Embryonic facial prominence (tissue), 1 donor: ENCODE results near the gene AFG1L.
"Not testable (repeated sequence)": the region's sequence is repeated elsewhere in the genome, so short reads cannot be mapped to it uniquely, and the experiment has no call there.

ENCODE experiments used
- DNase-seq: peaks from one replicate; pipeline ENCODE4 v3.0.0-alpha.2; 2016; ENCODE audit errors: extremely low spot score

Gene AFG1L

DNA sequence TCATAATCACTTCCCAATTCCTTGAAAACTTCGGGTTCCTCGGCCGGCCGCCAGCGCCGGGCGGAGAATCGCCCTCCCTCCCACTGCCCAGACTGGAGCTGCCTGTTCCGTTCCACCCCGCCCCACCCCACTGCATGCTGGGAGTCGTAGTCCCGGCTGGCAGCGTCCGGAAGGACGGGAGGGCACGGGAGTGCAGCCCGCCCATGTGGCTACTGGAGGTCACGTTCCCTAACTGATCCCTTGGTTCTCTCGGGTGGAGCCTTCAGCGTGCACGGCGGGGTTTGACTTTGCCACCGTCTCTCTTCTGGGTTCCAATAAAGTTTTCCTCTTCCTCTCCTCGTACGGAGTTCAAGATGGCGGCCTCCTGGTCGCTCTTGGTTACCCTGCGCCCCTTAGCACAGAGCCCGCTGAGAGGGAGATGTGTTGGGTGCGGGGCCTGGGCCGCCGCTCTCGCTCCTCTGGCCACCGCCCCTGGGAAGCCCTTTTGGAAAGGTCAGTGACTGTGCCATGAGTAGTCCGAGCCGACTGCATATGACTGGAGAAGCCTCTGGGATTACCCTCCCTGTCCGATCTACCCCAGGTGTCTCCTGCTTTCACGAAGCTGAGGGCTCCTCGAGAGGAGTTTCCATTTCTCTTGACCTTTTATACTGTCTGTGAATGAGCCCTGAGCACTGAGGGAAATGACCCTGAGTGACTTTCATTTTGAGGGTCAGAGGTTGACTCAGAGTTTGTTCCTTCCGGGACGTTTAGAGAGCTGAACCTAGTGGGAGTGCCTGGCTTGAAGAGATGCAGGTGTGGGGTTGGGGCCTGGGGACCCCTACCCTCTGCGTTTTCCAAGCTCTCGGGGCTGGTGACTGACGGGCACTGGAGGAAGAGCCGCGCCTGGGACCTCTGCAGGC is at the start of gene AFG1L:
Gene AFG1L (plus strand): TSS at position 328 of the 899 bp plus-strand sequence. CDS start 26 bp downstream, at position 354.
- peak; percentile 75 for DNase-seq

DNA sequence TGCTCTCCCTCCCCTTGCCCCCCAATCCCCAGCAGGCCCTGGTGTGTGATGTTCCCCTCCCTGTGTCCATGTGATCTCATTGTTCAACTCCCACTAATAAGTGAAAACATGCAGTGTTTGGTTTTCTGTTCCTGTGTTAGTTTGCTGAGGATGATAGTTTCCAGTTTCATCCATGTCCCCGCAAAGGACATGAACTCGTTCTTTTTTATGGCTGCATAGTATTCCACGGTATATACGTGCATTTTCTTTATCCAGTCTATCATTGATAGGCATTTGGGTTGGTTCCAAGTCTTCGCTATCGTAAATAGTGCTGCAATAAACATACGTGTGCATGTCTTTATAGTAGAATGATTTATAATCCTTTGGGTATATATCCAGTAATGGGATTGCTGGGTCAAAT is 49.8 kb upstream of the AFG1L start:
- not testable (repeated sequence) for DNase-seq

DNA sequence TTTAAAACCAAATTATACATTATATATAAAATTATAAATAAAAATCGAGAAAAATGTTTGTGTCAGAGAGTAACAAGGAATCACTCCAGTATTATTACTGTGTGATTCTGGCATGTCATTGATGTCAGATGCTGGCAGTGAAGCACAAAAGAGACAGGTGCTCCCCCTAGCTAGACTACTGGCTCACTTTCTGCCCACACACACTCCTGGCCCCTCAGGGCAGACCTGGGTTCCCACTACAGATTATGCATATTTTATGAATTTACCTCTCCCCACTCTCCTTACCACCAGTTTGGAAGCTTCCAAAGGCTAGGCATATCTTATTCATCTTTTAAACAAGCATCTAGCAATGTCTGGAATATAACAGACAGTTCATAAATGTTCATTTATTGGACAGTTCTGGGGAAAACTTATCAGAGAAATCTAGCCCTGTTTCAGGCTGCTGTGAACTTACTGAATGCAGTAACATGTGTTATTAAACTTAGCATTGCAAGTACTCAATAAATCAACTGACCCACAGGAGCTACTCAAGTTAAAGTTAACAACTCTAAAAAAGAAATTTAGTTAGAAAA is 46.8 kb upstream of the AFG1L start:
- DNase-seq = no peak

DNA sequence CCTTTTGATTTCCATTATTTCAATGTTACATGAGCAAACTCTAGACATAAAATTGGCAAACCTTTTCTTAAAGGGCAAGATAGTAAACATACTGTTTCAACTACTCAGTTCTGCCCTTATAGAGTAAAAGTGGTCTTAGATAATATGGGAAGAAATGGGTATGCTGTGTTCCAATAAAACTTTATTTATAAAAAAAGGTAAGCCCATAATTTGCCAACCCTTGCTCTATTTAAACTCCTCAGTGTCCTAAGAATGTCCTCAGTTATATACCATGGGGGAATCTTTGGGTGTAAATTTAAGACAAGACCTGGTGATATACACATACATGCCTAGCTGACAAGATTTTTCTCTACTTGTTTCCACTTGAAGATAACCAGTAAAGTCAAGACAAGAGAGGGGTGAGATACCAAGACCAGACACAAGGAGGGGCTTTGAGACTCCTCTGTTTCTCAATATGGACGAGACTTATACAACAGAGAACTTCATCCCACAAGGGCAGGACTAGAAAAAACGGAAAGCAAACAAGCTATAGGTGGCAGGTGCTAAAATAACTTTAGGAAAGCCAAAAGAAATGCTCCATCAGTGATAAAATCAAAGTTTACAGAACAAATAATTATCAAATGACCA is 44.5 kb upstream of the AFG1L start:
- DNase-seq = no peak

DNA sequence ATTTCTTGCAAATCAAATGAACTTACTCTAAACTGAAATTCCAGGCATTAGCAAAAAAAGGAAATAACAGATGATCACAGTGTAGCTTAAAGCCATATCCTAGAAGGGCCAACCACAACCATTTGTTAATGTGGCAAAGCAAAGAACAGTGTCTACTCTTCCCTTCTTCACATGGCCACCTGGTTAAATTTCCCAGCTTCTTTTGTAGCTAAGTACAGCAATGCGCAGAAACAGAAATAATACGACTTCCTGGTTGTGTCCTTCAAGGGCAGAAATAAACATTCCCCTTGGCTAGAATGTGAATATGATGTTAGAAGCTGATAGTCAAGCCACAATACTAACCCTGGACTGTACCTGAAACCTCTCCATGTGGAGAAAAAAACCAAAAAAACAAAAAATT is 43.6 kb upstream of the AFG1L start:
- DNase-seq = no peak

DNA sequence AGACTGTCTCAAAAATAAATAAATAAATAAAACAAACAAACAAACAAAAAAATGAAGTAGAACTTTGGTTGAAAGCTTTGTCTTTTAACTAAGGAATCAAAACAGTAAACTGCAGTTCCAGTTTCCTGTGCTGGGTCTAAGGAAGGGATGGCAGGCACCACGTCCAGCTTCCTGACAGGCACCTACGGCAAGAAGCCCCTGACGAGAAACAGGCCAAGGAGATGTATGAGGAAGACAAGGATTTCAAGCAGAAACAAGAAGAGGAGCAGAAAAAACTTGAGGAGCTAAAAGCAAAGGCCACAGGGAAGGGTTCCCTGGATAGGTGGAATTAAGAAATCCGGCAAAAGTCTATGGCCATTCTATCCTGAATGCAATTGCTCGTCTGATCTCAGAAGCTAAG is 42.8 kb upstream of the AFG1L start:
- DNase-seq = no peak

DNA sequence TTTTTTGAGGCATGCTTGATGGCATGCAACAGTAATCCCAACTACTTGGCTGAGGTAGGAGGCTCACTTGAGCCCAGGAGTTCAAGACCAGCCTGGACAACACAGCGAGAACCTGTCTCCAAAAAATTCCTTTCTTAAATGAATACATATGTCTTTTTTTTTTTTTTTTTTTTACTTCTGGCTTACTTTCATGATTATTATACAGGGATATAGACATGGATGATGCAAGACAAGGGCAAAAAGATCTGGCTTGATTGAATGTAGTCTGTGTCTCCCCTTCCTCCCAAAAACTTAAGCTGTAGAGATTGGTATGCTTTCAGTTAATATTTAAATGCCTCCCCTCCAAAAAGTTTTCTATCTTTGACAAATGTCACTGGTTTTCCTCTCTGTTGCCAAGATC is 41.6 kb upstream of the AFG1L start:
- DNase-seq = no peak

DNA sequence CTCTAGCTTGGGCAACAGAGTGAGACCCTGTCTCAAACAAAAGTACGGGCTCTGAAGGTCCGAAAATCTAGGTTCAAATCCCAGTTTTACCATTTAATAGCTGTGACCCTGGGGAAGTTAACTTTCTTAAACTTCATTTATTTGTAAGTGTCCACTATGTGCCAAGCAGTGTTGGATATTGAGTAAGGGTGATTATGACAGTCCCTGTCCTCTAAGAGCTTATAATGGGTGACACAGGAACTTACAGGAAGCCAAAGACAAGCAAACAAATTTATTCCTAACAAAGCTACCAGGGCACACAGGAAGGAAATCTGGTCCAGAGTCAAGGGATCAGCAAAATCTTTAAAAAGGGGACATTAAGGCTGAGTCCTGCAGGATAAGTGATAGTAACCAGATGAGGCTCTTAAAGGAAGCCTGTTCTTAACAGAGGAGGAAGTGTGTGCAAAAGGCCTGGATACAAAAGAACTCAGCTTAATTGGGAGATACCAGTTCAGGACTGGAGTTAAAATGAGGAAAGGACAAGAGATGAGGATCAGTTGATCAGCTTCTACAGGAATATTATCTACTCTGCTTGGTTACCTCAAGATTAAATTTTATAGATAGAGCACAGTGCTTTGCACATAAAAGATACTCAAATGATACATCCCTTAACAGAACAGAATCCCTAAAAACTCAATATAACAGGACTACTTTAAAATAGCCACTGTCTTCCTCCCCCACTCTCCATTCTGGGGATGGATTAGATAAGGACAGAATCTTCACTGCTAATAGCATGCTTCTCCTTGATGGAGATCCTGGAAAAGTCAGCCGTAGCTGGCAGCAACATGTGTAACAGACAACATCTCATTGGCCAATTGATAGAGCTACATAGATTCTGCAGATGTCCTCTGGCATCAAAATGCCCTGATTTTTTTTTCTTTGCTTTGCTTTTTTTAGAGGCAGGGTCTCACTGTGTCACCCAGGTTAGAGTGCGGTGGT is 40.1 kb upstream of the AFG1L start:
- no peak for DNase-seq

DNA sequence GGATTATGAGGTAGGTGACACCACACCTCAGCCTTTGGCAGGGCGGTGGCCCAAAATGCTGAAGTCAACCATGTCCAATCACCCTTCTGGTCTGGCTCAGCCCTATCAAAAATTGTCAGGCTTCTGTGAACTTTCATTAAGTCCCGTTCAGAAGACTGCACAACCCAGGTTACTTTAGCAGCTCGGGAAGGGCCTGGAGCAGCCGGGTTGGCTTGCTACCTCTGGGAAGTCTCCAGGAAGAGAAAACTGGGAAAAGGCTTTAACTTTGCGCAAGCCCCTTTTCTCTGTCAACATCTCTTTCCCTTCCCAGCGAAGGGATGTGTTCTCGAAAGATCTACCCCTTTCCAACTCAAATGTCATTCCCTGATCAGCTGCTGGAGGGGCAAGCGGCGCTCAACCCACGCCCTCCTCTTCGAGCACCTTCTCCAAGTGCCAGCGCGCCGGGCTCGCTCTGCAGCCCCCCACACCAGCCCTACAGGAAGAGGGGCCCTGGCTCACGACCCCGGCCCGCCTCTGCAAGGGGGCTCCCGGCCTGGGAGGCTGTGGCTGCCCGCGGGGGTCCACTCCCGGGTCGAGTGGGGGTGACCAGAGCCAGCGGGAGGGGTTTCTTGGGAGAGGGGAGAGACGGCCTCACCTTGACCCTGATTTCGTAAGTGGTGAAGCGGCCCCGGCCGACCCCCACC is 34.6 kb upstream of the AFG1L start:
- no peak for DNase-seq

DNA sequence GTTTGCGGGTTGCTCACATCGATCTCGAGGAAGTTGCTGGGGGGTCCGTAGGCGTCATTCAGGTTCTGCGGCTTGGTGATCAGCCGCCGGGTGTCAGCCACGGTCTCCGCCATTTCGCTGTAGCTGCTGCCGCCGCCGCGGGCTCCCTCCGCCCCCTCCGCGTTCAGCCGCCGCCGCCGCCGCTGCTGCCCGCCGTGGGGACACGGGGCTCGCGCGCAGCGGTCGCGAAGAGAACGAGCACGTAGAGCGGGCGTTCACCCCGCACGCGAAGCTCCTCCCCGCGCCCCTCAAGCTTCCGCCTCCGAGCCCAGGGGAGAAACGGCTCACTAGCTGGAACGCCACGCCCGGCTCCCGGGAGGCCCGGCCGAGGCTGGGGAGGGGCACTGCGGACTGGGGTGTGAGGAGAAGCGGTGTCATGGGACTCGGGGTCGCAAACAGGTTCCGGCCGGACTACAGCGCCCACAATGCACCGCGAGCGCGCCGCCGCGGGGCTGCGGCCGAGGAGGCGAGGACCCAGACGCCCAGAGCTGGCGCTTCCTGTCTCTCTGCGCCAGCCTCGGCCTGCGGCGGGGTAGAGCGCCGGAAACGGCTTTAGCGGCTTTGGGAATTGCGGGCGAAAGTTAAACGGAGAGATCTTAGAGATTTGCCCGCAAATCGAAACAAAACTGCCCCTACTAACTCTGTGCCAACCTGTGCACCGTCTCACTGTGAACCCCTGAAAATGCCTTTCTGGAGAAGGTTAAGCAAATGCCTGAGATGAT is 33.9 kb upstream of the AFG1L start, which contains the start of gene SNX3:
Gene SNX3 (minus strand): TSS at position 232 of the 761 bp plus-strand sequence. CDS start 119 bp downstream, at position 113.
- DNase-seq = peak; percentile 79

DNA sequence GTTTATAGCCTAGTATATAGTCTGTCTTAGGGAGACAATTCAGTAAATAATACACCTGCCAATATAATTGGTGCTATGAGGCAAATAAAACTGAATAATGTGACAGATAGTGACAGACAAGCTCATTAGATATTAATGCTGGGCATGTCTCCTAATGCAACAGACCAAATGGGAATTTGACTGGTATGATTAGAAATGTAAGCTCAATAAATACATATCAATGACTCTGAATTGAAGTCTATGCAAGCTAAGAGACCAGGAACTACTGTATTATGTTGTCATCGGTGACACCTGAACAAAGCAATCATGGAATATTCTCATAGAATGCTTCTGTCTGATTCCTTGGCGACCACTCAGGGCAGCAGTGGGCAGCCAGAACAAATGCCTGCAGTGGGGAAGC is 31.5 kb upstream of the AFG1L start:
- DNase-seq = no peak

DNA sequence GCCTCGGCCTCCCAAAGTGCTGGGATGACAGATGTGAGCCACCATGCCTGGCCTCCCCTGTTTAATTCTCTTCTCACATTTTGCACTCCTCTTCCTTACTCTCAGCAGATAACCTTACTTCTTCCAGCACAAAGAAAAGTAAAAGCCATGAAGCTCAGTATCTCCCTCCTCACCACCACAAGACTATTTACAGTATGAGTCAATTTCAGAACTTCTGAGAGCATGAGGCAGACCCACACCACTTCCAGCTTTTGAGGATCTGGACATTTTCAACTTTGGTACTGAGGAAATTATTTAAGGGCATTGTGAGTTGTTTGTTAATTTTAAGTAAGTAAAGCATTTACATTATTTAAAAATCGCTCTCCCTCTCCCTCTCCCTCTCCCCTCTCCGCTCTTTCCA is 26.0 kb upstream of the AFG1L start:
- no peak for DNase-seq

DNA sequence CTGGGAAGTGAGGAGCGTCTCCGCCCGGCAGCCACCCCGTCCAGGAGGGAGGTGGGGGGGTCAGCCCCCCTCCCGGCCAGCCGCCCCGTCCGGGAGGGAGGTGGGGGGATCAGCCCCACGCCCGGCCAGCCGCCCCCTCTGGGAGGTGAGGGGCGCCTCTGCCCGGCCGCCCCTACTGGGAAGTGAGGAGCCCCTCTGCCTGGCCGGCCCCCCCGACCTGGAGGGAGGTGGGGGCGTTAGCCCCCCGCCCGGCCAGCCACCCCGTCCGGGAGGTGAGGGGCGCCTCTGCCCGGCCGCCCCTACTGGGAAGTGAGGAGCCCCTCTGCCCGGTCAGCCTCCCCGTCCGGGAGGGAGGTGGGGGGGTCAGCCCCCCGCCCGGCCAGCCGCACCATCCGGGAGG is 24.9 kb upstream of the AFG1L start:
- not testable (repeated sequence) for DNase-seq

DNA sequence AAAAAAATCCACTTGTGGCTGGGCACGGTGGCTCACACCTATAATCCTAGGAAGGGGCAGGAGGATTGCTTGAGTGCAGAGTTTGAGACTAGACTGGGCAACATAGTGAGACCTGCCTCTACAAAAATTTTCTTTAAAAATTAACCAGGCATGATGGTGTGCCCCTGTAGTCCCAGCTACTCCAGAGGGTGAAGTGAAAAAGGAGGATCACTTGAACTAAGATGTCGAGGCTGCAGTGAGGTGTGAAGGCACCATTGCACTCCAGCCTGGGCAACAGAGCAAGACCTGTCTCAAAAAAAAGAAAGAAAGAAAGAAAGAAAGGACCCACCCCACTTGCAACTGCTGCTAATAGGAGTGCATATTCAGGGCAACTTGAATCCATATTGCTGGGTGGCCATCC is 20.3 kb upstream of the AFG1L start:
- DNase-seq = no peak

DNA sequence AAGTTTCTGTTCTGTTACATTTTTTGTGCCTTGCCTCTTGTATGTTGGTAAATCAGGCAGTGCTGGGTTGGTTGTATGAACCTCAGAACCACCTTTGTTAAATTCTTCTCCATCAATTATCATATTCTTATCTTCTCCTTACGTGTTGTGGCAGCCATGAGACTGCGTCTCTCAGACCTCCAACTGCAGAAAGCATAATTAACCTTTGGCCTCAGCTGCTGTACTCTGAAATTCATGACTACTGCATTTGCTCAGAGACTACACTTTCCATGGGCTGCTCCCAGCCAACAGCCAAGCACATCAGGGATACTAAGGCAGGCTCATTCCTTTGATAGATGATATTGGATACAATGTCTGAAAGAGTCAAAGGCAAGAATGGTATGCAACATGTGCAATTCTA is 18.9 kb upstream of the AFG1L start:
- no peak for DNase-seq

DNA sequence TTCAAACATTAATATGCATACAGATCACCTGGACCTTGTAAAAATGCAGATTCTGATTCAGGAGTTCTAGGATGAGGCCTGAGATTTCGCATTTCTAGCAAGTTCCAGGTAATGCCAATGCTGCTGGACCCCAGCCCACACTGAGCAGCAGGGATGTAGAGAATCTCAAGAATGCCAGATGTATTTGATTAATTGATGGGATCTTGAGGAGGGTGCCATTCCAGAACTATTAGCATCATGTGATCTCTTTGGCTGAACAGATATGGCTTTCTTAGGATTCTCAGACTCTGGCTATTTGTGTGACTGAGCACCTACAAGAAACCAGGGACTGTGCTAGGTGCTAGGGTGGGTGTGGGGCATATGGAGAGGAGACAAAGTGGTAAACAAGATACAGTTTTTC is 17.6 kb upstream of the AFG1L start:
- no peak for DNase-seq

DNA sequence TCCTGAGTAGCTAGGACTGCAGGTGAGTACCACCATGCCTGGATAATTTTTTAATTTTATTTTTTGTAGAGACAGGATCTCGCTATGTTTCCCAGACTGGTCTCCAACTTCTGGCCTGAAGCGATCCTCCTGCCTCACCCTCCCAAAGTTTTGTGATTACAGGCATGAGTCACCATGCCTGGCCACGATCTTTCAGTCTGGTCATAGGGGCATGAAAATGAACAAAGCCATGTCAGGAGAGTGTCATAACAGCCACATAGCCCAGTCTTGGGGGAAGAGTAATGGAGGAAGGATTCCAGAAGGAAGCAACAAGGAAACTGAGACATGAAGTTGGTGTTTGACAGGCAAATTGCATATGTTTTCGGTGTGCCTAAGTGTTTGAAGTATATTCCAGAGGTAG is 17.0 kb upstream of the AFG1L start:
- DNase-seq = no peak

DNA sequence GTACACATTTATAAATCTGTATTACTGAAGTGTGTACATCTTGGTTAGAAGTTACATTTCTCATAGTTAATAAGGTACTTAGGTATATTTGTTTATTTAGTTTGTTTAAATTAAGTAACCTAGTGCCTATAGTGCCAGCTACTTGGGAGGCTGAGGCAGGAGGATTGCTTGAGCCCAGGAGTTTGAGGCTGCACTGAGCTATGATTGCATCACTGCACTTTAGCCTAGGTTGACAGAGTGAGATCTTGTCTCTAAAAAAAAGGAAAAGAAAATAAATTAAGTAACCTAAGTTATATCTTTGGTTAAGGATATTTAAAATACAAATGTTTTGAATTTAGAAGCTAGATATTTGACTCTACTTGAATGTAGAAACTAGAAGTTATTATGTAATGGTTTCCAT is 9.5 kb upstream of the AFG1L start:
- DNase-seq = no peak

DNA sequence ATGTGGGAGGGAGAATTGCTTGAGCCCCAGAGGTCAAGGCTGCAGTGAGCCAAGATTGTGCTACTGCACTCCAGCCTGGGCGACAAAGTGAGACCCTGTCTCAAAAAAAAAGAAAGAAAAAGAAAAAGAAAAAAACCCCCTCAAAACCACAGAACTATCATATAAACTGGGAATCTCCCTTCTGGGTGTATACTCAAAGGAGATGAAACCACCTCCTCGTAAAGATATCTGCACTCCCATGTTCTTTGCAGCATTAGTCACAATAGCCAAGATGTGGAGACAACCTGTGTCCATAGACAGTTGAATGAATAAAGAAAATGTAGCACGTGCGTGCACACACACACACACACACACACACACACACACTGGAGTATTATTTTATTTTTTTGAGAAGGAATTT is 8.5 kb upstream of the AFG1L start:
- DNase-seq = no peak

DNA sequence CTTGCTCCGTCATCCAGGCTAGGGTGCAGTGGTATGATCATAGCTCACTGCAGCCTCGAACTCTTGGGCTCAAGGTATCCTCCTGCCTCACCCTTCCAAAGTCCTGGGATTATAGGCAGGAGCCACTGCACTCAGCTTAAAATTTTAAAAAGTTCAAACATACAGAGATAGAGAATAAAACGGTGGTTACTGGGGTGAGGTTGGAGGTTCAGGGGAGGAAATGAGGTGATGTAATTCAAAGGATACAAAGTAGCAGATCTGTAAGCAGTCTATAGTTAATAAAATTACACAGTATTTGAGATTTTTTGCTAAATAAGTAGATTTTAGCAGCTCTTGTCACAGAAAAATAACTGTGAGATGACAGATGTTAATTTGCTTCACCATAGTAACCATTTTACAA is 7.5 kb upstream of the AFG1L start:
- no peak for DNase-seq
